Measurements from ENCODE around the gene KRTAP10-6. TPM values are rescaled to one million over a fixed set of nuclear protein-coding genes. Genes with fewer than 3 reads are reported as not detected.
"Not testable (repeated sequence)": the region's sequence is repeated elsewhere in the genome, so short reads cannot be mapped to it uniquely, and the experiment has no call there.

Gene KRTAP10-6
- polyA plus RNA-seq, 4 donors, result not detected

- Histone ChIP-seq H3K27me3 (ENCODE audit: control insufficient read depth in 3 of 3, insufficient read depth in 3 of 3, low read length in 3 of 3) (peaks cover 0 to 2% (median 0%) of the 10 kb centered on the region in 3 donors), H3K9me3 (ENCODE audit: control insufficient read depth in 2 of 2, insufficient read depth in 1 of 2, low read depth in 1 of 2, low read length in 1 of 2) (peaks cover 0 to 34% of the 10 kb centered on the region in 2 donors), H3K4me3 (ENCODE audit: low read depth in 1 of 3, low read length in 3 of 3) (no peak overlapping the region), H3K36me3 (ENCODE audit: control insufficient read depth in 3 of 3, insufficient read depth in 2 of 3, low read depth in 1 of 3, low read length in 3 of 3) (no peaks in the 10 kb centered on the region), H3K27ac (ENCODE audit: low read depth in 1 of 3, low read length in 2 of 3) (no peak overlapping the region), H3K4me1 (ENCODE audit: control insufficient read depth in 3 of 3, insufficient read depth in 2 of 3, low read depth in 1 of 3, low read length in 2 of 3) (no peaks in the 10 kb centered on the region)
- no peak for FAIRE-seq
- peak; percentile 76 to 83 for DNase-seq
- WGBS, 3 donors, result 7 to 31% (median 24%) methylated on average over 15 to 21 of the region's 21 CpGs
Observed at GRCh38 chr21:44574457-44575306, 17.6 kb downstream of the KRTAP10-6 start.

GRCh38 chr21:44573630-44574456 lies 18.5 kb downstream of the KRTAP10-6 start, which contains the start of gene KRTAP10-4:
Gene KRTAP10-4 (plus strand): TSS chr21:44573729. CDS start chr21:44573759, 30 bp downstream.
- FAIRE-seq; H3K4me3 ChIP-seq (ENCODE audit: low read depth in 1 of 3, low read length in 3 of 3); H3K4me1 ChIP-seq (ENCODE audit: control insufficient read depth in 3 of 3, insufficient read depth in 2 of 3, low read depth in 1 of 3, low read length in 2 of 3); DNase-seq; H3K27ac ChIP-seq (ENCODE audit: low read depth in 1 of 3, low read length in 2 of 3); H3K36me3 ChIP-seq (ENCODE audit: control insufficient read depth in 3 of 3, insufficient read depth in 2 of 3, low read depth in 1 of 3, low read length in 3 of 3); H3K27me3 ChIP-seq (ENCODE audit: control insufficient read depth in 3 of 3, insufficient read depth in 3 of 3, low read length in 3 of 3): not testable (repeated sequence)
- H3K9me3 ChIP-seq (ENCODE audit: control insufficient read depth in 2 of 2, insufficient read depth in 1 of 2, low read depth in 1 of 2, low read length in 1 of 2), result peaks cover 0 to 34% of the 10 kb centered on the region in 2 donors
- 36 to 64% (median 36%) methylated on average over 21 to 22 of the region's 25 CpGs for WGBS, 3 donors

GRCh38 chr21:44572959-44573583 lies 19.2 kb downstream of the KRTAP10-6 start:
- peaks cover 0 to 2% (median 0%) of the 10 kb centered on the region in 3 donors for H3K27me3 ChIP-seq (ENCODE audit: control insufficient read depth in 3 of 3, insufficient read depth in 3 of 3, low read length in 3 of 3)
- H3K4me3 ChIP-seq (ENCODE audit: low read depth in 1 of 3, low read length in 3 of 3), result no peak overlapping the region
- H3K4me1 ChIP-seq (ENCODE audit: control insufficient read depth in 3 of 3, insufficient read depth in 2 of 3, low read depth in 1 of 3, low read length in 2 of 3), result no peaks in the 10 kb centered on the region
- DNase-seq, result no peak
- no peaks in the 10 kb centered on the region for H3K36me3 ChIP-seq (ENCODE audit: control insufficient read depth in 3 of 3, insufficient read depth in 2 of 3, low read depth in 1 of 3, low read length in 3 of 3)
- FAIRE-seq, result no peak
- 81 to 87% (median 83%) methylated on average over 15 of the region's 15 CpGs for WGBS, 3 donors
- H3K9me3 ChIP-seq (ENCODE audit: control insufficient read depth in 2 of 2, insufficient read depth in 1 of 2, low read depth in 1 of 2, low read length in 1 of 2), result peaks cover 0 to 29% of the 10 kb centered on the region in 2 donors
- no peak overlapping the region for H3K27ac ChIP-seq (ENCODE audit: low read depth in 1 of 3, low read length in 2 of 3)

- peaks cover 0 to 2% (median 0%) of the 10 kb centered on the region in 3 donors for H3K27me3 ChIP-seq (ENCODE audit: control insufficient read depth in 3 of 3, insufficient read depth in 3 of 3, low read length in 3 of 3)
- no peaks in the 10 kb centered on the region for H3K36me3 ChIP-seq (ENCODE audit: control insufficient read depth in 3 of 3, insufficient read depth in 2 of 3, low read depth in 1 of 3, low read length in 3 of 3)
- FAIRE-seq, result no peak
- no peak overlapping the region for H3K4me3 ChIP-seq (ENCODE audit: low read depth in 1 of 3, low read length in 3 of 3)
- peaks cover 0 to 25% of the 10 kb centered on the region in 2 donors for H3K9me3 ChIP-seq (ENCODE audit: control insufficient read depth in 2 of 2, insufficient read depth in 1 of 2, low read depth in 1 of 2, low read length in 1 of 2)
- WGBS, 3 donors, result 90 to 92% (median 92%) methylated on average over 40 of the region's 40 CpGs
- no peaks in the 10 kb centered on the region for H3K4me1 ChIP-seq (ENCODE audit: control insufficient read depth in 3 of 3, insufficient read depth in 2 of 3, low read depth in 1 of 3, low read length in 2 of 3)
- no peak for DNase-seq
- H3K27ac ChIP-seq (ENCODE audit: low read depth in 1 of 3, low read length in 2 of 3), result no peak overlapping the region
Observed at GRCh38 chr21:44571844-44572782, 20.2 kb downstream of the KRTAP10-6 start.

GRCh38 chr21:44571296-44571695 lies 21.0 kb downstream of the KRTAP10-6 start:
- FAIRE-seq (no peak), DNase-seq (no peak)
- Histone ChIP-seq H3K27ac (ENCODE audit: low read depth in 1 of 3, low read length in 2 of 3) (no peak overlapping the region), H3K36me3 (ENCODE audit: control insufficient read depth in 3 of 3, insufficient read depth in 2 of 3, low read depth in 1 of 3, low read length in 3 of 3) (no peaks in the 10 kb centered on the region), H3K4me1 (ENCODE audit: control insufficient read depth in 3 of 3, insufficient read depth in 2 of 3, low read depth in 1 of 3, low read length in 2 of 3) (no peaks in the 10 kb centered on the region), H3K9me3 (ENCODE audit: control insufficient read depth in 2 of 2, insufficient read depth in 1 of 2, low read depth in 1 of 2, low read length in 1 of 2) (peaks cover 0 to 20% of the 10 kb centered on the region in 2 donors), H3K27me3 (ENCODE audit: control insufficient read depth in 3 of 3, insufficient read depth in 3 of 3, low read length in 3 of 3) (peaks cover 0 to 2% (median 0%) of the 10 kb centered on the region in 3 donors), H3K4me3 (ENCODE audit: low read depth in 1 of 3, low read length in 3 of 3) (no peak overlapping the region)
- WGBS, 3 donors, result 65 to 76% (median 74%) methylated on average over 4 of the region's 4 CpGs

GRCh38 chr21:44569861-44570517 lies 22.3 kb downstream of the KRTAP10-6 start:
- FAIRE-seq (no peak), DNase-seq (no peak)
- no peaks in the 10 kb centered on the region for H3K4me1 ChIP-seq (ENCODE audit: control insufficient read depth in 3 of 3, insufficient read depth in 2 of 3, low read depth in 1 of 3, low read length in 2 of 3)
- H3K9me3 ChIP-seq (ENCODE audit: control insufficient read depth in 2 of 2, insufficient read depth in 1 of 2, low read depth in 1 of 2, low read length in 1 of 2), result peaks cover 0 to 11% of the 10 kb centered on the region in 2 donors
- WGBS, 3 donors, result 82 to 89% (median 88%) methylated on average over 12 of the region's 12 CpGs
- H3K4me3 ChIP-seq (ENCODE audit: low read depth in 1 of 3, low read length in 3 of 3), result no peak overlapping the region
- H3K27me3 ChIP-seq (ENCODE audit: control insufficient read depth in 3 of 3, insufficient read depth in 3 of 3, low read length in 3 of 3), result peaks cover 0 to 2% (median 0%) of the 10 kb centered on the region in 3 donors
- H3K27ac ChIP-seq (ENCODE audit: low read depth in 1 of 3, low read length in 2 of 3), result no peak overlapping the region
- no peaks in the 10 kb centered on the region for H3K36me3 ChIP-seq (ENCODE audit: control insufficient read depth in 3 of 3, insufficient read depth in 2 of 3, low read depth in 1 of 3, low read length in 3 of 3)

Data from small intestine (tissue), 7 donors.